IMR-90 (cell line): ENCODE results near the gene HPSE2. TPM values are rescaled to one million over a fixed set of nuclear protein-coding genes. Genes with fewer than 3 reads are reported as not detected.
A peak's percentile ranks its signal among the peaks of the same experiment; 100 is the strongest.

ENCODE experiments used
- ATAC-seq: fragments of 200-7000 bp; cut with Tn5 transposase; 2 replicates; pipeline ENCODE4 v1.9.1; 2020; ENCODE audit warnings: low read depth, mild to moderate bottlenecking, moderate library complexity
- BruUV-seq: library from RNA; stranded (reverse); fragments of 400-500 nt; replicated peaks from 2 replicates; lab custom pipeline; 2021; lab: Mats Ljungman, UMichigan
- CTCF ChIA-PET: fragments of 300-600 bp; formaldehyde crosslinking; extraction: SDS; loops from one replicate; lab custom pipeline; 2021; ENCODE audit warnings: antibody characterized with exemption; lab: Yijun Ruan, JAX
- POLR2A ChIA-PET: fragments of 300-600 bp; sonication (Branson Sonifier 250); formaldehyde crosslinking; loops from one replicate; lab custom pipeline; 2022; ENCODE audit warnings: antibody characterized with exemption; ENCODE audit not compliant: unreplicated experiment; lab: Charles Lee
- DNase-seq: peaks from one replicate; pipeline ENCODE4 v3.0.0; 2013
- H2AFZ ChIP-seq: replicated peaks from 2 replicates; pipeline ENCODE3; 2013; ENCODE audit warnings: low read length, mild to moderate bottlenecking; ENCODE audit not compliant: poor library complexity
- H2AK5ac ChIP-seq: 2 replicates; pipeline ENCODE4 v1.6.1; 2013; ENCODE audit warnings: low read depth, low read length, inconsistent platforms
- H2AK9ac ChIP-seq: replicated peaks from 2 replicates; pipeline ENCODE3; 2013; ENCODE audit warnings: mild to moderate bottlenecking, low read depth, low read length, moderate library complexity; ENCODE audit not compliant: poor library complexity
- H2BK120ac ChIP-seq: 2 replicates; pipeline ENCODE4 v1.6.1; 2013; ENCODE audit warnings: low read depth, low read length, inconsistent platforms
- H2BK15ac ChIP-seq: 3 replicates; pipeline ENCODE4 v1.6.1; 2013; ENCODE audit warnings: low read depth, low read length, inconsistent platforms
- H2BK20ac ChIP-seq: 2 replicates; pipeline ENCODE4 v1.6.1; 2013; ENCODE audit warnings: low read depth, mild to moderate bottlenecking, inconsistent platforms, low read length, moderate library complexity
- H2BK5ac ChIP-seq: 2 replicates; pipeline ENCODE4 v1.6.1; 2013; ENCODE audit warnings: mild to moderate bottlenecking, low read depth, low read length, inconsistent platforms; ENCODE audit not compliant: poor library complexity, severe bottlenecking
- H3K14ac ChIP-seq: replicated peaks from 2 replicates; pipeline ENCODE4 v1.6.1; 2013; ENCODE audit warnings: low read depth, low read length, inconsistent platforms
- H3K18ac ChIP-seq: 2 replicates; pipeline ENCODE4 v1.6.1; 2013; ENCODE audit warnings: low read depth, low read length, control low read depth
- H3K23ac ChIP-seq: 2 replicates; pipeline ENCODE4 v1.6.1; 2013; ENCODE audit warnings: low read depth, low read length, inconsistent platforms
- H3K27ac ChIP-seq: 2 replicates; pipeline ENCODE4 v1.5.1; 2013; ENCODE audit warnings: mild to moderate bottlenecking, control low read depth, low read length; ENCODE audit not compliant: insufficient read depth
- H3K27me3 ChIP-seq: 2 replicates; pipeline ENCODE4 v1.6.1; 2013; ENCODE audit warnings: low read length; ENCODE audit not compliant: control insufficient read depth, insufficient read depth
- H3K36me3 ChIP-seq: 2 replicates; pipeline ENCODE4 v1.6.1; 2013; ENCODE audit warnings: low read length, mixed read lengths; ENCODE audit not compliant: control insufficient read depth, insufficient read depth
- H3K4ac ChIP-seq: 2 replicates; pipeline ENCODE4 v1.6.1; 2013; ENCODE audit warnings: low read depth, low read length, inconsistent platforms
- H3K4me1 ChIP-seq: 2 replicates; pipeline ENCODE4 v1.6.1; 2013; ENCODE audit warnings: low read length, mixed read lengths; ENCODE audit not compliant: control insufficient read depth, insufficient read depth
- H3K4me2 ChIP-seq: 2 replicates; pipeline ENCODE4 v1.6.1; 2013; ENCODE audit warnings: low read depth, mild to moderate bottlenecking, control low read depth, low read length, moderate library complexity
- H3K4me3 ChIP-seq: 2 replicates; pipeline ENCODE4 v1.5.1; 2013; ENCODE audit warnings: low read depth, mild to moderate bottlenecking, control low read depth, low read length, moderate library complexity; ENCODE audit not compliant: insufficient read depth
- H3K56ac ChIP-seq: 2 replicates; pipeline ENCODE4 v1.6.1; 2013; ENCODE audit warnings: low read length, inconsistent platforms; ENCODE audit not compliant: insufficient read depth; ENCODE audit errors: extremely low read depth
- H3K79me1 ChIP-seq, 2 experiments: 2 replicates each; pipeline ENCODE4 v1.6.1; 2013; ENCODE audit warnings: low read length in 2 of 2, inconsistent platforms in 1 of 2, low read depth in 1 of 2
- H3K9ac ChIP-seq: 2 replicates; pipeline ENCODE4 v1.6.1; 2013; ENCODE audit warnings: low read depth, low read length, control low read depth
- H3K9me1 ChIP-seq: 2 replicates; pipeline ENCODE4 v1.6.1; 2013; ENCODE audit warnings: low read length, inconsistent platforms; ENCODE audit not compliant: insufficient read depth
- H3K9me3 ChIP-seq: 2 replicates; pipeline ENCODE4 v1.6.1; 2013; ENCODE audit warnings: low read length; ENCODE audit not compliant: control insufficient read depth, insufficient read depth
- H4K20me1 ChIP-seq: 2 replicates; pipeline ENCODE4 v1.6.1; 2013; ENCODE audit warnings: low read length, inconsistent platforms; ENCODE audit not compliant: insufficient read depth
- H4K5ac ChIP-seq: 2 replicates; pipeline ENCODE4 v1.6.1; 2013; ENCODE audit warnings: mild to moderate bottlenecking, low read depth, low read length, control low read depth
- H4K8ac ChIP-seq, 2 experiments: 2 replicates each; pipeline ENCODE4 v1.6.1; 2013; ENCODE audit warnings: low read depth in 2 of 2, low read length in 2 of 2, control low read depth in 1 of 2, inconsistent platforms in 1 of 2
- H4K91ac ChIP-seq: 2 replicates; pipeline ENCODE4 v1.6.1; 2013; ENCODE audit warnings: low read depth, low read length, inconsistent platforms; ENCODE audit not compliant: insufficient read depth
- BHLHE40 ChIP-seq: fragments of 150-350 bp; IDR thresholded peaks from 2 replicates; pipeline ENCODE4 v1.6.1; 2016; ENCODE audit warnings: mild to moderate bottlenecking, low read depth, low read length
- CHD1 ChIP-seq: IDR thresholded peaks from 2 replicates; pipeline ENCODE4 v1.6.1; 2012; ENCODE audit warnings: low read depth, low read length, improper control_type of control experiment
- MAFK ChIP-seq: IDR thresholded peaks from 2 replicates; pipeline ENCODE4 v1.6.1; 2012; ENCODE audit warnings: low read depth, low read length, improper control_type of control experiment
- MXI1 ChIP-seq: IDR thresholded peaks from 2 replicates; pipeline ENCODE4 v1.6.1; 2012; ENCODE audit warnings: low read depth, mild to moderate bottlenecking, low read length, moderate library complexity, borderline replicate concordance
- NFE2L2 ChIP-seq: fragments of 150-350 bp; IDR thresholded peaks from 2 replicates; pipeline ENCODE4 v1.6.1; 2016; ENCODE audit warnings: low read depth, mild to moderate bottlenecking, low read length
- RCOR1 ChIP-seq: IDR thresholded peaks from 2 replicates; pipeline ENCODE4 v1.6.1; 2012; ENCODE audit warnings: mild to moderate bottlenecking, low read length, improper control_type of control experiment; ENCODE audit not compliant: insufficient replicate concordance
- RFX5 ChIP-seq: IDR thresholded peaks from 2 replicates; pipeline ENCODE4 v1.8.0; 2012; ENCODE audit warnings: low read depth, mild to moderate bottlenecking, low read length, moderate library complexity
- SMC3 ChIP-seq: fragments of 150-350 bp; IDR thresholded peaks from 2 replicates; pipeline ENCODE4 v1.6.1; 2016; ENCODE audit warnings: low read depth, mild to moderate bottlenecking, antibody characterized with exemption, low read length, moderate library complexity
- WGBS, 2 experiments: methylation state at CpG; one replicate each; pipeline versions ENCODE4 v1.1.5 to v1.1.7; 2013; ENCODE audit warnings: missing lambda C conversion rate in 2 of 2; ENCODE audit not compliant: insufficient read length in 1 of 2; ENCODE audit errors: extremely low coverage in 2 of 2; 5-methylcytosine and 5-hydroxymethylcytosine counted together
- dilution Hi-C: fragments of 300-500 bp; cut with HindIII; formaldehyde crosslinking; loops from one replicate; pipeline ENCODE4 v1.14.3; 2018; ENCODE audit warnings: low sequenced_read_pairs; ENCODE audit not compliant: unreplicated experiment
- in situ Hi-C: fragments of 300-500 bp; cut with MboI; formaldehyde crosslinking; loops from 3 replicates; pipeline ENCODE4 v1.14.3; 2019; ENCODE audit warnings: low sequenced_read_pairs, inconsistent platforms, mixed read lengths
- intact Hi-C: fragments of 100-400 bp; cut with micrococcal nuclease; formaldehyde crosslinking; loops from 2 replicates; pipeline ENCODE4 v1.10.0; 2022
- polyA plus RNA-seq, 3 experiments: library from polyadenylated mRNA; depleted of rRNA; stranded (reverse); fragments of >200 nt; gene quantifications; 2 replicates each; pipeline ENCODE4 v1.2.3, GENCODE V29; 2012; ENCODE audit warnings: low replicate concordance in 1 of 3
- total RNA-seq: library from RNA; depleted of rRNA; stranded (reverse); fragments of >200 nt; gene quantifications from 2 replicates; pipeline ENCODE4 v1.2.3, GENCODE V29; 2012
- TF ChIP-seq, protein P1 (sequence below): fragments of 150-350 bp; IDR thresholded peaks from 2 replicates; pipeline ENCODE4 v1.6.1; 2016; ENCODE audit warnings: low read depth, mild to moderate bottlenecking, low read length, moderate library complexity, borderline replicate concordance
- TF ChIP-seq, protein P2 (sequence below): conservative IDR thresholded peaks from 2 replicates; pipeline ENCODE4 v1.5.1; 2012; ENCODE audit warnings: mild to moderate bottlenecking, low read depth, low read length, improper control_type of control experiment
- TF ChIP-seq, protein P3 (sequence below): fragments of 150-350 bp; IDR thresholded peaks from 2 replicates; pipeline ENCODE4 v1.6.1; 2017; ENCODE audit warnings: mild to moderate bottlenecking, antibody characterized with exemption, low read length, low read depth

The HPSE2 gene
- total and polyA plus RNA-seq, 2 of the 4 experiments (the other 2 are of a cell fraction), result not detected

DNA sequence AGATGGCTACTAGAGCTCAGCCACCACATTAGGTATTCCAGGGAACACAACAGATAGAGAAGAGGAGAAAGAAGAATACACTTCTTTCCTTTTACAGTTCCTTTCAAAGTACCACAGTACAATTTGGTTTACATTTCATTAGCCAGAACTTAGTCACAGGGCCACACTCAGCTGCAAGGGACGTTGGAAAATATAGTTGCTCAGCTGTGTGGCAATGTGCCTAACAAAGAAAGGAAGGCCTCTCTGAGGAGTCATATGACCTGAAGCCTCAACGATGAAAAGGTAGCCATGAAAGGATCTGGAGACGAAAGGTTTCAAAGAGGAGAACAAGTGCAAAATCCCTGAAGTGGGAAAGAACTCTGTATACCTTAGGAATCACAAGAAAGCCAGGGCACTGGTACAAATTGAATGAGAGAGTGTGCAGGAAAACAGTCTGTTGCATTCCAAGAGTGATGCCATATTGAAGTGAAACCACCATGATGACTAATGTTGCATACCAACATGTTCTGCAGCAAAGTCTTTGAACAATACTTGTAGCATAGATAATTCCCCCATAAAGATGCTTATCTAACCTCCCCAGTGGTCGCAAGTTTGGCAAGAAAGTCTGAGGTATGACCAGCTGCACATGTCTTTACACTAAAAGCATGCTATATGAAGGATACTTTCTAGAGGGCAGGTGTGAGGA lies 278.9 kb downstream of the HPSE2 start:
- Histone ChIP-seq H4K8ac (peak overlapping the region; percentile 14 to 76; a peak in 3 of 4 replicates), H3K36me3 (no peaks in the 10 kb centered on the region), H3K4me1 (peaks cover 17% of the 10 kb centered on the region), H3K23ac (peak overlapping the region; percentile 83), H2BK15ac (peak overlapping the region; percentile 37; the same call in 2 of the 3 replicates), H3K14ac (peak overlapping the region; percentile 75), H3K4me2 (peak overlapping the region; percentile 44), H2BK20ac (peak overlapping the region; percentile 91), H4K5ac (peak overlapping the region; percentile 81; the same call in 1 of the 2 replicates), H3K9me3 (no peaks in the 10 kb centered on the region), H3K18ac (peak overlapping the region; percentile 89), H3K4ac (peak overlapping the region; percentile 73), H2AK9ac (no peak overlapping the region), H2AFZ (peak overlapping the region; percentile 69), H3K79me1 (no peaks in the 10 kb centered on the region), H3K9me1 (peaks cover 6% of the 10 kb centered on the region; the same call in 1 of the 2 replicates), H3K4me3 (no peak overlapping the region), H3K9ac (no peak overlapping the region), H3K56ac (0 out of 2 replicates have a peak overlapping the region, but pooled peaks have one; percentile 10), H3K27me3 (no peaks in the 10 kb centered on the region), H2BK5ac (peak overlapping the region; percentile 95), H4K91ac (peak overlapping the region; percentile 40), H2AK5ac (no peak overlapping the region), H2BK120ac (peak overlapping the region; percentile 90), H3K27ac (peak overlapping the region; percentile 74), H4K20me1 (no peaks in the 10 kb centered on the region)
- in situ Hi-C loops (no loop called here), dilution Hi-C loops (no loop called here), intact Hi-C loops (loop anchor here (5.0 kb wide), 1 partner anchor 79 kb away; no protein-coding TSS in a partner anchor)
- DNase-seq, result peak; percentile 73
- BruUV-seq, result no TSS peak
- CTCF ChIA-PET, result interaction anchor here (0.7 kb wide), 1 partner anchor 1784 kb away, joined by 5 read pairs; no protein-coding TSS in a partner anchor
- POLR2A ChIA-PET, result no interaction called here
- peak; percentile 59 for ATAC-seq
- WGBS, 2 experiments, result 60% methylated on average over 1 of the region's 4 CpGs; no CpG with 5 or more reads in 1 of the 2 experiments
- TF ChIP-seq NFE2L2, result no peak
- TF ChIP-seq SMC3, result no peak
- TF ChIP-seq MXI1, result no peak
- TF ChIP-seq, protein P1, sequence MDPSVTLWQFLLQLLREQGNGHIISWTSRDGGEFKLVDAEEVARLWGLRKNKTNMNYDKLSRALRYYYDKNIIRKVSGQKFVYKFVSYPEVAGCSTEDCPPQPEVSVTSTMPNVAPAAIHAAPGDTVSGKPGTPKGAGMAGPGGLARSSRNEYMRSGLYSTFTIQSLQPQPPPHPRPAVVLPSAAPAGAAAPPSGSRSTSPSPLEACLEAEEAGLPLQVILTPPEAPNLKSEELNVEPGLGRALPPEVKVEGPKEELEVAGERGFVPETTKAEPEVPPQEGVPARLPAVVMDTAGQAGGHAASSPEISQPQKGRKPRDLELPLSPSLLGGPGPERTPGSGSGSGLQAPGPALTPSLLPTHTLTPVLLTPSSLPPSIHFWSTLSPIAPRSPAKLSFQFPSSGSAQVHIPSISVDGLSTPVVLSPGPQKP, result no peak
- TF ChIP-seq, protein P2, sequence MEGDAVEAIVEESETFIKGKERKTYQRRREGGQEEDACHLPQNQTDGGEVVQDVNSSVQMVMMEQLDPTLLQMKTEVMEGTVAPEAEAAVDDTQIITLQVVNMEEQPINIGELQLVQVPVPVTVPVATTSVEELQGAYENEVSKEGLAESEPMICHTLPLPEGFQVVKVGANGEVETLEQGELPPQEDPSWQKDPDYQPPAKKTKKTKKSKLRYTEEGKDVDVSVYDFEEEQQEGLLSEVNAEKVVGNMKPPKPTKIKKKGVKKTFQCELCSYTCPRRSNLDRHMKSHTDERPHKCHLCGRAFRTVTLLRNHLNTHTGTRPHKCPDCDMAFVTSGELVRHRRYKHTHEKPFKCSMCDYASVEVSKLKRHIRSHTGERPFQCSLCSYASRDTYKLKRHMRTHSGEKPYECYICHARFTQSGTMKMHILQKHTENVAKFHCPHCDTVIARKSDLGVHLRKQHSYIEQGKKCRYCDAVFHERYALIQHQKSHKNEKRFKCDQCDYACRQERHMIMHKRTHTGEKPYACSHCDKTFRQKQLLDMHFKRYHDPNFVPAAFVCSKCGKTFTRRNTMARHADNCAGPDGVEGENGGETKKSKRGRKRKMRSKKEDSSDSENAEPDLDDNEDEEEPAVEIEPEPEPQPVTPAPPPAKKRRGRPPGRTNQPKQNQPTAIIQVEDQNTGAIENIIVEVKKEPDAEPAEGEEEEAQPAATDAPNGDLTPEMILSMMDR, result no peak
- TF ChIP-seq, protein P3, sequence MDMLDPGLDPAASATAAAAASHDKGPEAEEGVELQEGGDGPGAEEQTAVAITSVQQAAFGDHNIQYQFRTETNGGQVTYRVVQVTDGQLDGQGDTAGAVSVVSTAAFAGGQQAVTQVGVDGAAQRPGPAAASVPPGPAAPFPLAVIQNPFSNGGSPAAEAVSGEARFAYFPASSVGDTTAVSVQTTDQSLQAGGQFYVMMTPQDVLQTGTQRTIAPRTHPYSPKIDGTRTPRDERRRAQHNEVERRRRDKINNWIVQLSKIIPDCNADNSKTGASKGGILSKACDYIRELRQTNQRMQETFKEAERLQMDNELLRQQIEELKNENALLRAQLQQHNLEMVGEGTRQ, result no peak
- TF ChIP-seq RCOR1, result no peak
- TF ChIP-seq RFX5, result no peak
- TF ChIP-seq MAFK, result no peak
- no peak for TF ChIP-seq CHD1
- TF ChIP-seq BHLHE40, result no peak
